Stimulated activated effector memory CD8-positive, alpha-beta T cell treated with anti-CD3 and anti-CD28 coated beads, Interleukin-12 subunit alpha, Interleukin-12 subunit beta, amount 100 ng/mL, for 72 hours (primary cell): ENCODE results near the gene SULF2.

Source experiments
- ATAC-seq: fragments of 150-1000 bp; cut with Tn5 transposase; 2 replicates; pipeline ENCODE4 v1.10.0; 2021
- DNase-seq, 2 donors: peaks; one replicate each; pipeline ENCODE4 v3.0.0; 2021 to 2022; ENCODE audit warnings: low spot score in 2 of 2
- H3K27ac Mint-ChIP-seq: one replicate; pipeline ENCODE4 v1.8.0; 2022; ENCODE audit warnings: mild to moderate bottlenecking, mixed read lengths
- H3K36me3 Mint-ChIP-seq: one replicate; pipeline ENCODE4 v1.8.0; 2022; ENCODE audit warnings: mild to moderate bottlenecking, mixed read lengths
- H3K4me1 Mint-ChIP-seq: one replicate; pipeline ENCODE4 v1.8.0; 2022; ENCODE audit warnings: mixed read lengths
- H3K4me3 Mint-ChIP-seq: one replicate; pipeline ENCODE4 v1.8.0; 2022; ENCODE audit warnings: mild to moderate bottlenecking, mixed read lengths
- H3K9me3 Mint-ChIP-seq: one replicate; pipeline ENCODE4 v1.8.0; 2022; ENCODE audit warnings: mixed read lengths

Gene SULF2

GRCh38 chr20:47665221-47665991 lies 119.9 kb downstream of the SULF2 start:
- ATAC-seq, result no peak
- Mint-ChIP-seq H3K9me3 (no peaks in the 10 kb centered on the region), H3K27ac (no peak overlapping the region), H3K36me3 (peaks cover 39% of the 10 kb centered on the region), H3K4me1 (peaks cover 18% of the 10 kb centered on the region), H3K4me3 (no peak overlapping the region)
- DNase-seq, result no peak

- Mint-ChIP-seq H3K27ac (peak overlapping the region; percentile 70), H3K36me3 (peaks cover 40% of the 10 kb centered on the region), H3K4me1 (peaks cover 18% of the 10 kb centered on the region)
Measured at GRCh38 chr20:47664744-47665143, 120.5 kb downstream of the SULF2 start.

GRCh38 chr20:47664068-47664437 lies 121.2 kb downstream of the SULF2 start:
- DNase-seq, result no peak
- peaks cover 40% of the 10 kb centered on the region for H3K36me3 Mint-ChIP-seq
- peaks cover 17% of the 10 kb centered on the region for H3K4me1 Mint-ChIP-seq

More at GRCh38 chr20:47664744-47665143, 120.5 kb downstream of the SULF2 start:
- no peak for ATAC-seq
- no peak overlapping the region for H3K4me3 Mint-ChIP-seq
- no peaks in the 10 kb centered on the region for H3K9me3 Mint-ChIP-seq
- no peak for DNase-seq

GRCh38 chr20:47663354-47664067 lies 121.8 kb downstream of the SULF2 start:
- Mint-ChIP-seq H3K27ac (peak overlapping the region; percentile 71), H3K4me1 (peaks cover 13% of the 10 kb centered on the region), H3K9me3 (no peaks in the 10 kb centered on the region), H3K4me3 (no peak overlapping the region), H3K36me3 (peaks cover 41% of the 10 kb centered on the region)
- ATAC-seq (peak; percentile 65), DNase-seq (peak; percentile 65 to 85)

More at GRCh38 chr20:47664068-47664437, 121.2 kb downstream of the SULF2 start:
- ATAC-seq, result peak; percentile 2
- Mint-ChIP-seq H3K4me3 (no peak overlapping the region), H3K9me3 (no peaks in the 10 kb centered on the region), H3K27ac (peak overlapping the region; percentile 56)

GRCh38 chr20:47662483-47663353 lies 122.6 kb downstream of the SULF2 start:
- peaks cover 13% of the 10 kb centered on the region for H3K4me1 Mint-ChIP-seq

GRCh38 chr20:47661714-47662113 lies 123.6 kb downstream of the SULF2 start:
- Mint-ChIP-seq H3K4me3 (no peak overlapping the region), H3K27ac (peak overlapping the region; percentile 2), H3K4me1 (peaks cover 13% of the 10 kb centered on the region), H3K36me3 (peaks cover 59% of the 10 kb centered on the region), H3K9me3 (no peaks in the 10 kb centered on the region)
- DNase-seq, result no peak
- no peak for ATAC-seq

More at GRCh38 chr20:47662483-47663353, 122.6 kb downstream of the SULF2 start:
- H3K36me3 Mint-ChIP-seq, result peaks cover 49% of the 10 kb centered on the region
- no peak for ATAC-seq
- no peak for DNase-seq
- no peaks in the 10 kb centered on the region for H3K9me3 Mint-ChIP-seq
- peak overlapping the region; percentile 71 for H3K27ac Mint-ChIP-seq
- H3K4me3 Mint-ChIP-seq, result no peak overlapping the region

GRCh38 chr20:47660983-47661700 lies 124.1 kb downstream of the SULF2 start:
- Mint-ChIP-seq H3K4me3 (no peak overlapping the region), H3K4me1 (peaks cover 13% of the 10 kb centered on the region)

GRCh38 chr20:47660602-47660905 lies 124.7 kb downstream of the SULF2 start:
- Mint-ChIP-seq H3K36me3 (peaks cover 71% of the 10 kb centered on the region), H3K9me3 (no peaks in the 10 kb centered on the region), H3K4me3 (no peak overlapping the region)

More at GRCh38 chr20:47660983-47661700, 124.1 kb downstream of the SULF2 start:
- no peaks in the 10 kb centered on the region for H3K9me3 Mint-ChIP-seq
- no peak for ATAC-seq
- H3K27ac Mint-ChIP-seq, result peak overlapping the region; percentile 2
- peaks cover 65% of the 10 kb centered on the region for H3K36me3 Mint-ChIP-seq
- DNase-seq, result no peak

GRCh38 chr20:47659904-47660601 lies 125.2 kb downstream of the SULF2 start:
- DNase-seq (no peak), ATAC-seq (no peak)
- Mint-ChIP-seq H3K36me3 (peaks cover 75% of the 10 kb centered on the region), H3K4me1 (peaks cover 13% of the 10 kb centered on the region), H3K4me3 (no peak overlapping the region), H3K27ac (no peak overlapping the region), H3K9me3 (no peaks in the 10 kb centered on the region)

More at GRCh38 chr20:47660602-47660905, 124.7 kb downstream of the SULF2 start:
- DNase-seq (no peak), ATAC-seq (no peak)
- Mint-ChIP-seq H3K4me1 (peaks cover 13% of the 10 kb centered on the region), H3K27ac (no peak overlapping the region)

GRCh38 chr20:47656318-47656717 lies 129.0 kb downstream of the SULF2 start:
- H3K36me3 Mint-ChIP-seq, result peaks cover 83% of the 10 kb centered on the region
- no peak for ATAC-seq
- no peaks in the 10 kb centered on the region for H3K4me1 Mint-ChIP-seq
- H3K27ac Mint-ChIP-seq, result peak overlapping the region; percentile 20
- no peak overlapping the region for H3K4me3 Mint-ChIP-seq
- DNase-seq, result no peak
- no peaks in the 10 kb centered on the region for H3K9me3 Mint-ChIP-seq

GRCh38 chr20:47655635-47656034 lies 129.6 kb downstream of the SULF2 start:
- Mint-ChIP-seq H3K9me3 (no peaks in the 10 kb centered on the region), H3K36me3 (peaks cover 83% of the 10 kb centered on the region), H3K27ac (no peak overlapping the region), H3K4me3 (no peak overlapping the region), H3K4me1 (no peaks in the 10 kb centered on the region)
- DNase-seq (no peak), ATAC-seq (no peak)

- Mint-ChIP-seq H3K4me1 (no peaks in the 10 kb centered on the region), H3K36me3 (peaks cover 93% of the 10 kb centered on the region), H3K27ac (peak overlapping the region; percentile 23), H3K4me3 (no peak overlapping the region), H3K9me3 (no peaks in the 10 kb centered on the region)
- no peak for ATAC-seq
- DNase-seq, result no peak
Measured at GRCh38 chr20:47654370-47654769, 130.9 kb downstream of the SULF2 start.

- Mint-ChIP-seq H3K36me3 (peaks cover 98% of the 10 kb centered on the region), H3K9me3 (no peaks in the 10 kb centered on the region), H3K4me1 (no peaks in the 10 kb centered on the region), H3K27ac (no peak overlapping the region), H3K4me3 (no peak overlapping the region)
- DNase-seq, result no peak
- ATAC-seq, result no peak
Measured at GRCh38 chr20:47653869-47654268, 131.4 kb downstream of the SULF2 start.

GRCh38 chr20:47652794-47653193 lies 132.5 kb downstream of the SULF2 start:
- Mint-ChIP-seq H3K4me1 (no peaks in the 10 kb centered on the region), H3K27ac (no peak overlapping the region), H3K36me3 (peaks cover 100% of the 10 kb centered on the region), H3K9me3 (no peaks in the 10 kb centered on the region), H3K4me3 (no peak overlapping the region)
- DNase-seq (no peak), ATAC-seq (no peak)
